K562 (cell line): ENCODE measurements around the gene QSOX2. TPM values are rescaled to one million over a fixed set of nuclear protein-coding genes. Genes with fewer than 3 reads are reported as not detected.

Experiments used
- ATAC-seq: fragments of 200-7000 bp; cut with Tn5 transposase; 3 replicates; pipeline ENCODE4 v1.9.1; 2020; ENCODE audit warnings: moderate library complexity
- BruUV-seq: library from RNA; stranded (reverse); fragments of 400-500 nt; replicated peaks from 2 replicates; lab custom pipeline; 2021; lab: Mats Ljungman, UMichigan
- CTCF ChIA-PET: fragments of 300-600 bp; formaldehyde crosslinking; extraction: SDS; loops from one replicate; lab custom pipeline; 2021; ENCODE audit warnings: low intra/inter-chr PET ratio; lab: Yijun Ruan, JAX
- POLR2A ChIA-PET: fragments of 300-600, 350-650 bp; sonication (Branson Sonifier 250); formaldehyde crosslinking; extraction: SDS; loops from one replicate; lab custom pipeline; 2021; ENCODE audit warnings: antibody characterized with exemption, inconsistent platforms; lab: Yijun Ruan, JAX
- DNase-seq, 4 experiments: peaks; one replicate each; pipeline versions ENCODE4 v3.0.0 to v3.0.0-alpha.2; 2011 to 2018; ENCODE audit warnings: low spot score in 3 of 4, mixed read lengths in 3 of 4; ENCODE audit errors: extremely low read depth in 1 of 4
- FAIRE-seq: peaks from 2 replicates; lab custom pipeline; 2011; peaks lifted over from hg19 to GRCh38; lab: Jason Lieb, UNC
- H2AFZ ChIP-seq: 2 replicates; pipeline ENCODE4 v1.6.0; 2011; ENCODE audit warnings: low read depth, low read length, control low read depth, inconsistent platforms
- H3K27ac ChIP-seq: fragments of 200-600 bp; 3 replicates; pipeline ENCODE4 v1.8.0; 2011; ENCODE audit warnings: low read depth, mild to moderate bottlenecking, control low read depth, inconsistent platforms, low read length, moderate library complexity, mixed read lengths; ENCODE audit errors: extremely low read depth
- H3K27me3 ChIP-seq, 2 experiments: fragments of 300-600 bp in 1 of 2; 2 replicates in 1 of 2; 3 replicates in 1 of 2; pipeline versions ENCODE4 v1.6.0 to v1.8.0; 2011; ENCODE audit warnings: inconsistent platforms in 2 of 2, low read length in 2 of 2, mild to moderate bottlenecking in 1 of 2, mixed read lengths in 1 of 2, moderate library complexity in 1 of 2; ENCODE audit not compliant: control insufficient read depth in 2 of 2, insufficient read depth in 2 of 2
- H3K36me3 ChIP-seq: fragments of 300-600 bp; 3 replicates; pipeline ENCODE4 v1.8.0; 2011; ENCODE audit warnings: mild to moderate bottlenecking, low read length, inconsistent platforms; ENCODE audit not compliant: control insufficient read depth, insufficient read depth
- H3K4me1 ChIP-seq, 2 experiments: fragments of 200-600 bp in 1 of 2; replicated peaks in 1 of 2; 2 replicates in 1 of 2; 3 replicates in 1 of 2; pipeline versions ENCODE4 v1.5.1 to v1.8.0; 2011; ENCODE audit warnings: inconsistent platforms in 2 of 2, low read length in 2 of 2, mild to moderate bottlenecking in 1 of 2, mixed read lengths in 1 of 2, moderate library complexity in 1 of 2; ENCODE audit not compliant: control insufficient read depth in 2 of 2, insufficient read depth in 2 of 2
- H3K4me2 ChIP-seq: 2 replicates; pipeline ENCODE4 v1.6.1; 2011; ENCODE audit warnings: low read length, control low read depth, inconsistent platforms, mixed read lengths; ENCODE audit not compliant: insufficient read depth
- H3K4me3 ChIP-seq: fragments of 200-600 bp; sonication (generic), shearing (Covaris generic); 2 replicates; pipeline ENCODE4 v1.5.1; 2016; ENCODE audit warnings: control low read depth, inconsistent platforms
- H3K79me2 ChIP-seq: fragments of 200-600 bp; 3 replicates; pipeline ENCODE4 v1.8.0; 2011; ENCODE audit warnings: low read length, inconsistent platforms; ENCODE audit not compliant: control insufficient read depth, insufficient read depth
- H3K9ac ChIP-seq, 2 experiments: 2 replicates each; pipeline versions ENCODE4 v1.6.0 to v1.6.1; 2011; ENCODE audit warnings: low read depth in 2 of 2, low read length in 2 of 2, control low read depth in 1 of 2, inconsistent platforms in 1 of 2, mild to moderate bottlenecking in 1 of 2, mixed read lengths in 1 of 2; ENCODE audit not compliant: insufficient read depth in 1 of 2
- H3K9me1 ChIP-seq: one replicate; pipeline ENCODE4 v1.6.0; 2011; ENCODE audit warnings: inconsistent platforms, mild to moderate bottlenecking, low read length, moderate library complexity; ENCODE audit not compliant: control insufficient read depth, insufficient read depth
- H3K9me3 ChIP-seq: replicated peaks from 2 replicates; pipeline ENCODE4 v1.5.1; 2011; ENCODE audit warnings: low read depth, low read length, inconsistent platforms; ENCODE audit not compliant: control insufficient read depth, insufficient read depth
- H4K20me1 ChIP-seq: replicated peaks from 2 replicates; pipeline ENCODE4 v1.6.1; 2011; ENCODE audit warnings: low read length, inconsistent platforms, mixed read lengths; ENCODE audit not compliant: control insufficient read depth, insufficient read depth
- BHLHE40 ChIP-seq: IDR thresholded peaks from 2 replicates; pipeline ENCODE4 v1.6.1; 2011; ENCODE audit warnings: low read length, improper control_type of control experiment
- U2AF1 ChIP-seq: fragments of 200-400 bp; formaldehyde crosslinking; optimal IDR thresholded peaks from 2 replicates; pipeline ENCODE3; 2017; ENCODE audit warnings: mild to moderate bottlenecking, low read depth, low read length, moderate library complexity
- ZNF175 ChIP-seq: fragments of 200-800 bp; sonication (Bioruptor generic); IDR thresholded peaks from 2 replicates; pipeline ENCODE4 v1.6.1; 2016; ENCODE audit warnings: low read depth, mild to moderate bottlenecking, missing genetic modification characterization, missing compliant biosample characterization
- WGBS: fragments of 100-300 bp; shearing (Covaris generic); methylation state at CpG from one replicate; pipeline ENCODE4 v1.1.6; 2016; ENCODE audit warnings: low coverage, mixed read lengths; ENCODE audit not compliant: insufficient coverage; ENCODE audit errors: missing lambda C conversion rate; 5-methylcytosine and 5-hydroxymethylcytosine counted together
- in situ Hi-C: fragments of 300-500 bp; cut with MboI; formaldehyde crosslinking; loops from 4 replicates; pipeline ENCODE4 v1.15.0; 2018; ENCODE audit warnings: inconsistent platforms, mixed read lengths
- intact Hi-C: fragments of 100-400 bp; cut with micrococcal nuclease; formaldehyde crosslinking; loops from 2 replicates; pipeline ENCODE4 v1.14.2; 2022
- polyA plus RNA-seq, 8 experiments: library from polyadenylated mRNA; depleted of rRNA in 4 of 8; stranded (reverse) in 5 of 8; unstranded in 3 of 8; fragments of >200 nt; fragmentation: Nextera tagmentation in 2 of 8; fragmentation: Illumina TruSeq in 1 of 8; extraction: Ambion mirVana in 2 of 8; extraction: Trizol in 1 of 8; gene quantifications; 2 replicates each; pipeline versions ENCODE4 v1.2.1 to v1.2.3, GENCODE V29; 2011 to 2014; ENCODE audit warnings: inconsistent platforms in 1 of 8, missing spikeins in 1 of 8
- total RNA-seq, 7 experiments: library from RNA; depleted of rRNA in 6 of 7; stranded (reverse); fragments of >200 nt in 6 of 7; fragmentation: Illumina TruSeq in 2 of 7; extraction: Trizol in 2 of 7; gene quantifications; 2 replicates each; pipeline versions ENCODE4 v1.2.1 to v1.2.3, GENCODE V29; 2011 to 2021; ENCODE audit warnings: low replicate concordance in 1 of 7
- TF ChIP-seq, protein P1 (sequence below): fragments of 200-800 bp; sonication (Bioruptor generic); IDR thresholded peaks from 2 replicates; pipeline ENCODE4 v1.6.1; 2017; ENCODE audit warnings: missing genetic modification characterization, missing compliant biosample characterization

Gene QSOX2
- total and polyA plus RNA-seq, 9 of the 15 experiments (the other 6 are each of a cell fraction or from before 2014, with no cell fraction given) = 0.51 to 23.7 (median 12.7) TPM

DNA sequence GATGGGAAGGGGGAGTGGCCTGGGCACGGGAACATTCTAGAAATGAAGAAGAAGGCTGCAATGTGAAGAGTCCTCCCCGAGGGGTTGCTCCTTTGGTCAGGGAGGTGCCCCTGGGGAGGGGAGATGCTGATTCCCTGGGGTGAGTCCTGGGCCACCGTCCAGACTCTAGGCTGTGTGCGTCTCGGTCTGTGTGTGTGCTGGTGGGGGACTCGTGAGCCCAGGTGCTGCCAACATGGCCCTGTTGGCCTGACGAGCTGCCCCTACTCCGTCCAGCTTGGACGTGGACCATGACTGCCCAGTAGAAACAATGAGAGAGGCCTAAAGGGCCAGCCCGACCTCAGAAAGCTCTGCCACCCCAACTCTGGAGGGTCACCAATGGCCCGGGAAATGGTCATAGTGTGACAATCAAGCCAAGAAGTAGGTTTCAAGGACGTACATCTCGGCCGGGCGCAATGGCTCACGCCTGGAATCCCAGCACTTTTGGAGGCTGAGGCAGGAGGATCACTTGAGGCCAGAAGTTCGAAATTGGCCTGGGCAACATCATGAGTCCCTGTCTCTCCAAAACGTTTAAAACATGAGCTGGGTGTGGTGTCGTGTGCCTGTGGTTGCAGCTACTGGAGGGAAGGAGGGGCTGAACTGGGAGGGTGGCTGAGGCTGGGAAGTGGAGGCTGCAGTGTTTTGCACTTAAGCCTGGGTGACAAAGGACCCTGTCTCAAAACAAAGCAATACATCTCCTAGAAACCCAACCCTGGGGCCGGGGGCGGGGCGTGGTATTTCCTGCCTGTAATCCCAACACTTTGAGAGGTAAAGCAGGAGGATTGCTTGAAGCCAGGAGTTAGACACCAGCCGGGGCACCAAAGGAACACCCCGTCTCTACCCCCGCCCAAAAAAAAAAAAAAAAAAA lies 57.7 kb downstream of the QSOX2 start:
- ATAC-seq (no peak), FAIRE-seq (peak; percentile 23), DNase-seq (no peak)
- intact Hi-C loops (no loop called here), in situ Hi-C loops (no loop called here)
- H4K20me1 ChIP-seq = peaks cover 4% of the 10 kb centered on the region; the same call in 1 of the 2 replicates
- peaks cover 14 to 44% of the 10 kb centered on the region in 2 experiments; a peak in 4 of 5 replicates for H3K27me3 ChIP-seq
- H3K9ac ChIP-seq = no peak overlapping the region
- H3K36me3 ChIP-seq = no peaks in the 10 kb centered on the region
- H3K27ac ChIP-seq = no peak overlapping the region
- H3K4me1 ChIP-seq = peaks cover 25 to 59% of the 10 kb centered on the region in 2 experiments
- POLR2A ChIA-PET = interaction anchor here (0.7 to 2.7 kb wide), 5 partner anchors 9 to 36 kb away, joined by 3 to 10 read pairs (median 4); no protein-coding TSS in a partner anchor
- H3K9me3 ChIP-seq = no peaks in the 10 kb centered on the region
- no peaks in the 10 kb centered on the region for H3K79me2 ChIP-seq
- 28% methylated on average over 22 of the region's 25 CpGs for WGBS
- no peaks in the 10 kb centered on the region for H3K9me1 ChIP-seq
- CTCF ChIA-PET = interaction anchor here (0.6 kb wide), 1 partner anchor 373 kb away, joined by 6 read pairs; no protein-coding TSS in a partner anchor
- no peak overlapping the region for H3K4me2 ChIP-seq
- BruUV-seq = no TSS peak
- TF ChIP-seq U2AF1 = no peak
- TF ChIP-seq ZNF175 (CRISPR knock-in tag) = no peak
- TF ChIP-seq BHLHE40 = 0 out of 2 replicates have a peak, but pooled peaks have one; percentile 23
- TF ChIP-seq, protein P1, sequence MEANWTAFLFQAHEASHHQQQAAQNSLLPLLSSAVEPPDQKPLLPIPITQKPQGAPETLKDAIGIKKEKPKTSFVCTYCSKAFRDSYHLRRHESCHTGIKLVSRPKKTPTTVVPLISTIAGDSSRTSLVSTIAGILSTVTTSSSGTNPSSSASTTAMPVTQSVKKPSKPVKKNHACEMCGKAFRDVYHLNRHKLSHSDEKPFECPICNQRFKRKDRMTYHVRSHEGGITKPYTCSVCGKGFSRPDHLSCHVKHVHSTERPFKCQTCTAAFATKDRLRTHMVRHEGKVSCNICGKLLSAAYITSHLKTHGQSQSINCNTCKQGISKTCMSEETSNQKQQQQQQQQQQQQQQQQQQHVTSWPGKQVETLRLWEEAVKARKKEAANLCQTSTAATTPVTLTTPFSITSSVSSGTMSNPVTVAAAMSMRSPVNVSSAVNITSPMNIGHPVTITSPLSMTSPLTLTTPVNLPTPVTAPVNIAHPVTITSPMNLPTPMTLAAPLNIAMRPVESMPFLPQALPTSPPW = peak; percentile 16; the same call in 1 of the 2 replicates
- H2AFZ ChIP-seq = no peak overlapping the region
- H3K4me3 ChIP-seq = no peak overlapping the region
